Skeletal muscle tissue (tissue), 4 donors: ENCODE measurements around the gene LZTR1. TPM values are rescaled to one million over a fixed set of nuclear protein-coding genes. Genes with fewer than 3 reads are reported as not detected.
"Not testable (repeated sequence)": the region's sequence is repeated elsewhere in the genome, so short reads cannot be mapped to it uniquely, and the experiment has no call there.

Experiments used
- H3K27ac ChIP-seq: one replicate; pipeline ENCODE4 v1.7.0; 2013; ENCODE audit warnings: mild to moderate bottlenecking, low read depth, low read length, inconsistent platforms
- H3K27me3 ChIP-seq, 3 donors: one replicate each; pipeline ENCODE4 v1.7.0; 2013; ENCODE audit warnings: low read length in 3 of 3; ENCODE audit not compliant: control insufficient read depth in 3 of 3, insufficient read depth in 3 of 3
- H3K36me3 ChIP-seq, 3 donors: one replicate each; pipeline ENCODE4 v1.7.0; 2013; ENCODE audit warnings: low read length in 3 of 3; ENCODE audit not compliant: control insufficient read depth in 3 of 3, insufficient read depth in 3 of 3
- H3K4me1 ChIP-seq, 3 donors: one replicate each; pipeline ENCODE4 v1.7.0; 2013; ENCODE audit warnings: low read length in 3 of 3, mild to moderate bottlenecking in 3 of 3; ENCODE audit not compliant: control insufficient read depth in 3 of 3, insufficient read depth in 3 of 3
- H3K4me3 ChIP-seq, 3 donors: one replicate each; pipeline ENCODE4 v1.7.0; 2013; ENCODE audit warnings: low read length in 3 of 3
- H3K9ac ChIP-seq, 3 donors: one replicate each; pipeline ENCODE4 v1.7.0; 2013; ENCODE audit warnings: low read length in 3 of 3, mild to moderate bottlenecking in 3 of 3, moderate library complexity in 2 of 3, low read depth in 1 of 3
- H3K9me3 ChIP-seq, 3 donors: one replicate each; pipeline ENCODE4 v1.7.0; 2013; ENCODE audit warnings: low read length in 3 of 3; ENCODE audit not compliant: control insufficient read depth in 3 of 3
- total RNA-seq: library from RNA; depleted of rRNA; stranded (reverse); fragments of >200 nt; gene quantifications from one replicate; pipeline ENCODE4 v1.2.3, GENCODE V29; 2014
- donor health status: Osteomylitis.

The LZTR1 gene
- 32.4 TPM for total RNA-seq

- H3K27ac ChIP-seq: peak within 1 kb of the TSS; percentile 83
- peak within 1 kb of the TSS; percentile 93 to 98 (median 98) for H3K4me3 ChIP-seq
- peaks cover 17 to 25% (median 19%) of the 10 kb centered on the region in 3 donors for H3K36me3 ChIP-seq
- peak within 1 kb of the TSS; percentile 96 to 97 (median 97) for H3K9ac ChIP-seq
- peaks cover 29 to 42% (median 39%) of the 10 kb centered on the region in 3 donors for H3K4me1 ChIP-seq
- no peaks in the 10 kb centered on the region for H3K9me3 ChIP-seq
- peaks cover 0 to 11% (median 4%) of the 10 kb centered on the region in 3 donors for H3K27me3 ChIP-seq
Measured at GRCh38 chr22:20981787-20982562, at the start of gene LZTR1. TSS of gene LZTR1 (plus strand) at chr22:20982297. CDS start at chr22:20982372, 75 bp downstream.

- Histone ChIP-seq H3K9ac (no peak overlapping the region), H3K27me3 (no peaks in the 10 kb centered on the region), H3K4me1 (peaks cover 20 to 21% (median 20%) of the 10 kb centered on the region in 3 donors), H3K27ac (no peak overlapping the region), H3K9me3 (no peaks in the 10 kb centered on the region), H3K4me3 (no peak overlapping the region), H3K36me3 (peaks cover 5 to 18% (median 9%) of the 10 kb centered on the region in 3 donors)
Measured at GRCh38 chr22:20933910-20934309, 48.2 kb upstream of the LZTR1 start.

GRCh38 chr22:20935049-20935448 is 47.0 kb upstream of the LZTR1 start:
- H3K4me1 ChIP-seq: peaks cover 22 to 24% (median 23%) of the 10 kb centered on the region in 3 donors
- not testable (repeated sequence) for H3K4me3 ChIP-seq, H3K9me3 ChIP-seq, H3K9ac ChIP-seq, H3K27ac ChIP-seq, H3K27me3 ChIP-seq
- peaks cover 5 to 18% (median 9%) of the 10 kb centered on the region in 3 donors for H3K36me3 ChIP-seq

GRCh38 chr22:20935780-20936539 is 46.1 kb upstream of the LZTR1 start:
- H3K27me3 ChIP-seq: not testable (repeated sequence)
- peaks cover 27 to 32% (median 30%) of the 10 kb centered on the region in 3 donors for H3K4me1 ChIP-seq

GRCh38 chr22:20937031-20937793 is 44.9 kb upstream of the LZTR1 start:
- Histone ChIP-seq H3K36me3 (peaks cover 5 to 18% (median 11%) of the 10 kb centered on the region in 3 donors), H3K4me1 (peaks cover 27 to 40% (median 29%) of the 10 kb centered on the region in 3 donors), H3K9me3 (no peaks in the 10 kb centered on the region), H3K27ac (no peak overlapping the region), H3K9ac (peak overlapping the region in 1 of 3 donors; percentile 54), H3K4me3 (peak overlapping the region in 2 of 3 donors; percentile 0 to 41), H3K27me3 (no peaks in the 10 kb centered on the region)

More at GRCh38 chr22:20935780-20936539, 46.1 kb upstream of the LZTR1 start:
- not testable (repeated sequence) for H3K27ac ChIP-seq, H3K4me3 ChIP-seq, H3K9me3 ChIP-seq, H3K9ac ChIP-seq
- peaks cover 5 to 18% (median 9%) of the 10 kb centered on the region in 3 donors for H3K36me3 ChIP-seq

GRCh38 chr22:20937794-20938671 is 44.1 kb upstream of the LZTR1 start:
- H3K27me3 ChIP-seq: no peaks in the 10 kb centered on the region
- H3K4me1 ChIP-seq: peaks cover 27 to 40% (median 29%) of the 10 kb centered on the region in 3 donors
- peaks cover 5 to 18% (median 11%) of the 10 kb centered on the region in 3 donors for H3K36me3 ChIP-seq
- H3K9ac ChIP-seq: no peak overlapping the region
- H3K27ac ChIP-seq: no peak overlapping the region
- H3K9me3 ChIP-seq: no peaks in the 10 kb centered on the region
- peak overlapping the region in 1 of 3 donors; percentile 0 for H3K4me3 ChIP-seq

- not testable (repeated sequence) for H3K4me3 ChIP-seq, H3K9ac ChIP-seq, H3K27me3 ChIP-seq, H3K27ac ChIP-seq, H3K9me3 ChIP-seq
- Histone ChIP-seq H3K4me1 (peaks cover 27 to 40% (median 29%) of the 10 kb centered on the region in 3 donors), H3K36me3 (peaks cover 0 to 12% (median 6%) of the 10 kb centered on the region in 3 donors)
Measured at GRCh38 chr22:20939457-20940185, 42.5 kb upstream of the LZTR1 start.

GRCh38 chr22:20940186-20940651 is 41.9 kb upstream of the LZTR1 start:
- no peak overlapping the region for H3K9ac ChIP-seq
- peaks cover 0 to 12% (median 6%) of the 10 kb centered on the region in 3 donors for H3K36me3 ChIP-seq
- H3K27me3 ChIP-seq: no peaks in the 10 kb centered on the region
- H3K27ac ChIP-seq: no peak overlapping the region
- H3K4me3 ChIP-seq: no peak overlapping the region
- peaks cover 27 to 40% (median 29%) of the 10 kb centered on the region in 3 donors for H3K4me1 ChIP-seq
- H3K9me3 ChIP-seq: no peaks in the 10 kb centered on the region
